ENCODE measurements around the gene ACOXL.
A peak's percentile ranks its signal among the peaks of the same experiment; 100 is the strongest.

Gene ACOXL

DNA sequence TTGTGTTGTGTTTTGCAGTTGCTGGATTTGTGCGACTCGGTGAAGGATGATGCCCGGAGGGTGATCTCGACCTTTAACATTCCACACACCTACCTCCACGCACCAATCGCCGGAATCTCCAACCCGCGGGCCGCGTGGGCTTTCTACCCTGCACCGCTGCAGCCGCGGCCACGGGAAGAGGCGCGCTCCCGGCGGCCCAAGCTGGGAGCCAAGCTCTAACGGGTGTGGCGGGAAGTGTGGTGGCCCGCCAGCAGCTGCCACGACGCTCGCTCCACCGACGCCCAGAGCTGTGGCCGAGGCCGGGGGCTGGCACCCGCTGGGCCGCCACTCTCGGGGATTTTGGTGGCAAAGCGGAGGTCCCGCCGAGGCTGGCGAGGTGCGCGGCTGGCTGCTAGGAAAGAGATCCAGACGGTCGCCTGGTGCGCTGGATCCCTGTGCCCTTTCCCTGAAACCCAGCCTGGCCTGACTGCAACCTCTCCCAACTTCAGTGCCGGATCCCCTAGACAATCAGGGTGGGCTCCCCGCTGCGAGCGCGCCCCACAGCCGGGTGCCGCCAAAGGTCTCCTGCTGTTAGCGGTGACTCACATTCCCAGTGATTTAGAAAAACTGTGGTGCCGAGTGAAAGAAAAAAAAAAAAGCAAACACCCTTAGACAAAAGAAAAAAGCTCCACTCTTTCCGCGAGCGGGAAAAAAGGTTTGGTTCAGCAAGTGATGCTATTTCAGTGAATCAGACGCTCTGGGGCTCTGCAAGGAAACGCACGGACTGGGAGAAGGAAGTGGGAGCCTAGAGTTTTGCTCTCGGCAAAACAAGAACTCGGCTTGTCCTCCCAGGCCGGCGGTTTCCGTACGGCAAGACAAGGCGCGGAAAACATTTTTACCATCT is 385.5 kb downstream of the ACOXL start:
- H3K4me3 ChIP-seq (ENCODE audit: low read depth, low read length) = no peak overlapping the region
- TF ChIP-seq, protein P1, sequence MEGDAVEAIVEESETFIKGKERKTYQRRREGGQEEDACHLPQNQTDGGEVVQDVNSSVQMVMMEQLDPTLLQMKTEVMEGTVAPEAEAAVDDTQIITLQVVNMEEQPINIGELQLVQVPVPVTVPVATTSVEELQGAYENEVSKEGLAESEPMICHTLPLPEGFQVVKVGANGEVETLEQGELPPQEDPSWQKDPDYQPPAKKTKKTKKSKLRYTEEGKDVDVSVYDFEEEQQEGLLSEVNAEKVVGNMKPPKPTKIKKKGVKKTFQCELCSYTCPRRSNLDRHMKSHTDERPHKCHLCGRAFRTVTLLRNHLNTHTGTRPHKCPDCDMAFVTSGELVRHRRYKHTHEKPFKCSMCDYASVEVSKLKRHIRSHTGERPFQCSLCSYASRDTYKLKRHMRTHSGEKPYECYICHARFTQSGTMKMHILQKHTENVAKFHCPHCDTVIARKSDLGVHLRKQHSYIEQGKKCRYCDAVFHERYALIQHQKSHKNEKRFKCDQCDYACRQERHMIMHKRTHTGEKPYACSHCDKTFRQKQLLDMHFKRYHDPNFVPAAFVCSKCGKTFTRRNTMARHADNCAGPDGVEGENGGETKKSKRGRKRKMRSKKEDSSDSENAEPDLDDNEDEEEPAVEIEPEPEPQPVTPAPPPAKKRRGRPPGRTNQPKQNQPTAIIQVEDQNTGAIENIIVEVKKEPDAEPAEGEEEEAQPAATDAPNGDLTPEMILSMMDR (IDR thresholded peaks at IDR 0.05; ENCODE audit: borderline replicate concordance, insufficient read depth, low read depth, low read length) = no peak

DNA sequence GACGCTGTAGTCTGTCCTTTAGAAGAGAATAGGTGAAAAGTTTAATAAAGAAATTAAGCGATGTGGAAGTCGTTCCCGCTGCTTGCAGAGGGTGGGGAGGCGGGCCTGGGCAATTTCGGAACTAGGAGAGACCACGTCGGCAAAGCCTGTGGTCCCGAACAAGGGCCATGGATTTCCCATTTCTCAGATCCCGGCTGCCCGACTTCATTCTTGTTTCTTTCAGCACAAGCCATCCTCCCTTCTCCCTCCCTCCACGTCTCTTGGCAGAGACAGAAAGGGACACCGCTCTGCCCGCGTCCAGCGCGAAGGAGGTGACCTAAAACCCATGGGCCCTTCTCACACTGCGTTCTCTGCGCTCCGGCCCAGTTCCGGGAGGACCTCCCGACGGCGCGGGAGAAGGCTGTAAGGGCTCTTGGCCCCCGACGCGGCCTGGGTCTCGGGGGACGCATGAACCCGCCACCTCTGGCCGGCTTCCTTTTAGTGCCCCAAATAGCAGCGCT is 386.2 kb downstream of the ACOXL start:
- TF ChIP-seq, protein P1 (IDR thresholded peaks at IDR 0.05; ENCODE audit: borderline replicate concordance, insufficient read depth, low read depth, low read length) = no peak
- no peak overlapping the region for H3K4me3 ChIP-seq (ENCODE audit: low read depth, low read length)

DNA sequence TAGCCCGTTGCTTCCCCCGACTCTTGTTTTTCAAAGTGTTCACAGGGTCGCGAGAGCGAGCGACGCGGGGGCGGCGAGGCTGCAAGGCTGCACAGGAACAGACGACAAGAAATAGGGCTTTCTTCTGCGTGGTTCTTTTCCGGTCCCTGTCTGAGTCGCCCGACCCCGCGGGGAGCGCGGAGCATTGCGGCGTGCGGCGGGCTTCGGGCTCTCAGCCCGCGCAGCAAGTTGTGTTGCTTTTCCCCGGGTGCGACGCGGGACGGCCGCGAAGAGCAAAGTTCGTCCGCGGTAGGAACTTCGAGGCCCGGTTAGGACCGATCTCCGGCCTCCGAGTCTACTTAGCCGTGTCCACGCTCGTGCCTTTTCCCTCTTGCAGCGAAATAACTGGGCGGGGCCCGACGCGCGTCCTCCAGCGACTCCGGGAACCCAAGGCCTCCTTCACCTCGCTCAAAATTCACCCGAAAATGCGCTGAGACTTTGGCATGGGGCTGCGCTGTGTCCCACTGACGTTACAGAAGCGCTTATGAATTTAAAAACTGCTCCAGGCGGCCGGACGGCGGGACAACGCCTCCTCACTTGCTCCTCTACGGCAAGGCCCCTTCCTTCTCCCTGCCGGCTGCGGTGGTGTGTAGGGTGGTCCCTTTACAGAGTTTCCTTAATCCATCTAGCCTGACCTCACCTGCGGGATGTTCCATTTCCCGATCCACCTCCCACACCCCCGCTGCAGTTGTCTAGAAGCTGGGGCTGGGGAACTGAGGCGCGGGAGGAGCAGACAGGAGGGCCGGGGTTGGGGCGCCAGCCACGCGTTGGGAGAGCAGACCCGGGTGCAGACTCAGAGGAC is 386.8 kb downstream of the ACOXL start:
- H3K4me3 ChIP-seq (ENCODE audit: low read depth, low read length) = no peak overlapping the region
- TF ChIP-seq, protein P1 (IDR thresholded peaks at IDR 0.05; ENCODE audit: borderline replicate concordance, insufficient read depth, low read depth, low read length) = no peak

DNA sequence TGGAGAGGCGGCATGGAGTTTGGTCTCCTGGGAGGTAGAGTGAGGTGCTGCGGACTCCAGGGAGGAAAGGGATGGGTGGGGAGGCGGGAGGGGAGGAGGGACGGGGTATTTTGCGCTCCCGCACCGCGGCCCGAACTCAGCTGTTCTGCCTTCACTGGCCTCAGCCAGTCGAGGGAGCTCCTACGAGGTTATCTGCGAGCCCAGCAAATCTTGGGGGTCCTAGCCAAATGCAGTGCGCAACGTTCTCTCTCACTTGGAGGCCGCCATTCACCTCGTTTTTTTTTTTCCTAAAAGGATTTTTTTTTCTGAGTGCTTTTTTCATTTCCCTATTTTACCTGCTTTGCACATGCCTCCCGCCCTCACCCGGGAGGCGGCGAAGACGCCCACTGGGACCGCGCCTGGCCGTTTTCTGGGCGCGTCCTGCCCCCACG is 387.5 kb downstream of the ACOXL start:
- TF ChIP-seq, protein P1 (IDR thresholded peaks at IDR 0.05; ENCODE audit: borderline replicate concordance, insufficient read depth, low read depth, low read length) = no peak
- no peak overlapping the region for H3K4me3 ChIP-seq (ENCODE audit: low read depth, low read length)

DNA sequence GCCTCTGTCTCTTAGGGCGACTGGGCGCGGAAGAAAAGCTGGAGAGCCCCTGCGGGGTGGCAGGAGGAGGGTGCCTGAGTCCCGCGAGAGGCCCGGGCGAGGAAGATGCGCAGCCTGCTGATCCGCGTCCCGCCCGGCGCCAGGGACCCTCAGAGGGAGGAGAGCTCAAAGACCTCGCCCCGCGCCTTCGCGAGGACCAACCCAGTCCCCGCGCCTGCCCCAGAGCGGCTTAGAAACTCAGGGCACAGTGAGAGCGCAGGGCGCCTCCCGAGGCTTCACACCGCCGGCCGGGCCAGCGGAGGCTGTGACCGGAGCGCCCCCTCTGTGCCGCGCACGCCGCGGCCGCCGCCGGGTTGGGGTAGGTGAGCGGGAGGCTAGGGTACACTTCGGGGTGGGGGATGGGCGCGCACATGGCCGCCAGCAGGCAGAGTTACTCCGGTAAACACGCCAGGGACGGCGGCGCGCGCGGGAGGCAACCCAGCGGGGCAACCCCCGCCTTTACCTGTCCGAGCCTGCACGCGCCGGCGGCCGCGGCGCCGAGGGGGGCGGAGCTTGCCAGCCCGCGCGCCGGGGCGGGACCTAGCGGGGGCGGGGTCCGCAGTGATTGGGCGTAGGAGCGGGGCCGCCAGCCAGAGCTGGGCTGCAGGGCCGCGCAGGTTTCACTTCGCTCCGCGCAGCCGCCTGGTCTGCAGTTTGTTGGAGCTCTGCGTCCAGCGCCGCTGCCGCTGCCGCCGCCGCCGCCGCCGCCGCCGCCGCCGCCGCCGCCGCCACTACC is 388.1 kb downstream of the ACOXL start, which contains the start of gene BCL2L11:
TSS of gene BCL2L11 (plus strand) at position 662 of the 775 bp plus-strand sequence. CDS start 2,832 bp downstream, outside the sequence.
- peak within 1 kb of the TSS; percentile 26 for H3K4me3 ChIP-seq (ENCODE audit: low read depth, low read length)
- TF ChIP-seq, protein P1 (IDR thresholded peaks at IDR 0.05; ENCODE audit: borderline replicate concordance, insufficient read depth, low read depth, low read length) = 0 out of 2 replicates have a peak, but pooled peaks have one; percentile 2

DNA sequence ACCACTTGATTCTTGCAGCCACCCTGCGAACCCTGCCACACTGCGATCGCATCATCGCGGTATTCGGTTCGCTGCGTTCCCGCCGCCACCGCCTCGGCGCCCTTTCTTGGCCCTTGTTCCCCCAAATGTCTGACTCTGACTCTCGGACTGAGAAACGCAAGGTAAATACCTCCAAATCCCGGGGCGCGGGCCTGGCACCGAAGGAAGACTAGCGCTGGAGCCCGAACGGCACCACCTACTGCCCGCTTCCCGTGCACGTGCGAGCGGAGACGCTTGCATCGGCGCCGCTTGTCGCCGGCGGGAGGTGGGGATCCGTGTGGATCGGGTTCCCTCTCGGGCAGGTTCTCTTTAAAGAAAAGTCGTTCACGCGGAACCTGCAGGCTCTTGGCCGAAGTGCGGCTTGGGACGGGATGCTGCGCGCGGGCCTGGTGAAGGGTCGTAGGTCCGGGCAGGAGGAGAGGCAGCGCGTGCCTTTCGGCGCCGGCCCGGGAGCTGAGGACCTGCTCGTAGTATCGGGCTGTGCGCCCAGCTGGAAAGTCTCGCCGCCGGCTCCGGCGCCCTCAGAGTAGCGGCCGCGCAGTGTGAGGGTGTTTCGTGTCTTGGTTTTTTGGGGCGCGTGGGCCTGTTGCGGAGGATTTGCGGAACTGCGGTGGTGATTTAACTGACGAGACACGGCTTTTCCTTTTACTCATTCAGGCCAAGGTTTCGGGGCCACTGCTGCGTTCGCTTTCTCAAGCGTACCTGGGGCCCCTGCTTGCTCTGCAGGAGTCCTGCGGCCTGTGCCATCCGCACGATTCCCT is 388.9 kb downstream of the ACOXL start:
- TF ChIP-seq, protein P1 (IDR thresholded peaks at IDR 0.05; ENCODE audit: borderline replicate concordance, insufficient read depth, low read depth, low read length) = no peak
- peak overlapping the region; percentile 26 for H3K4me3 ChIP-seq (ENCODE audit: low read depth, low read length)
